ENCODE results near the gene AMOTL1. TPM values are rescaled to one million over a fixed set of nuclear protein-coding genes. Genes with fewer than 3 reads are reported as not detected.
"Not testable (repeated sequence)": the region's sequence is repeated elsewhere in the genome, so short reads cannot be mapped to it uniquely, and the experiment has no call there.

Gene AMOTL1
- total RNA-seq, 1 donor from 2014 or later = 22.6 TPM

DNA sequence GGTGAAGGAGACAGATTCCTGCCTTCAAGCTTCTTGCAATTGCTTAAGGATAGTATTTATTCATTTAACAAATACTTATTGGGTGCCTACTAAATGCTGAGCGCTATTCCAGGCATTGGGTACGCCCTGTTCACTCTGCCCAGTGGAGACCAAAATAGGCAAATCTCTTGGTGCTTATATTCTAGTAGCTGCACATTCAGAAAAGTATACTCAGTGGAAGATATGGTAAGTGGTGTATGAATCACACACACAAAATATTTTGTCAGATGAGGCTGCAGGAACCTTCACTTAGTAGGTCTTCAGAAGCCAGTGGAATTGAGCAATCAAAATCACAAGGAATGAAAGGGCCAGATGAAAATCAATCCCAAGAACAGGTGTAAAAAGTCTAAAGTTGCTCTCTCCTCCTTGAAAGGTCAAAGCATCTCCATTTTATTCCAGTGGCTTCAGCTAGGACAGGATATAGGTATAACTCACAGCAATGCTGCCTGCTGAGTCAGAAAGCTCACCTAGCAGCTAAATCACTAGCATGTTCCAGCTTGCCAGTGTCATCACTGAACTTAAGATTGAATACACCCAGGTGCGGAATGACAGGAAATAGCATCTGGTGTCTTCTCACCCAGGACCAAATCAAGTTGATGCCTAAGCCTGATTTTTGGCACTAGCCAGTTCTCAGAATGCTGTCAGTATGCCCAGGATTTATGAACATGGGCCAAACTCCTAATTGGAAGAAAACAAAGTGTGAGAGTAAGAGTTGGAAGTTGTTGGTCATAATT is 83.9 kb downstream of the AMOTL1 start:
- Histone ChIP-seq H3K4me3 (no peak overlapping the region), H2AFZ (replicated peaks) (no peak overlapping the region), H3K27ac (no peak overlapping the region), H3K4me2 (no peak overlapping the region), H3K27me3 (no peaks in the 10 kb centered on the region), H3K4me1 (no peaks in the 10 kb centered on the region), H3K9ac (no peak overlapping the region), H3K36me3 (no peaks in the 10 kb centered on the region), H4K20me1 (ENCODE audit: low read depth) (no peaks in the 10 kb centered on the region), H3K9me3 (ENCODE audit: low read depth) (no peaks in the 10 kb centered on the region), H3F3A (ENCODE audit: low read depth) (no peaks in the 10 kb centered on the region), H3K79me2 (ENCODE audit: low read depth) (no peaks in the 10 kb centered on the region)
- Mint-ChIP-seq H3K4me1 (peaks cover 13% of the 10 kb centered on the region), H3K36me3 (peaks cover 60% of the 10 kb centered on the region), H3K4me3 (no peak overlapping the region), H3K27ac (no peak overlapping the region), H3K9me3 (no peaks in the 10 kb centered on the region), H3K27me3 (ENCODE audit: insufficient read depth, low read depth) (no peaks in the 10 kb centered on the region)
- DNase-seq (ENCODE audit: low spot score) = no peak
- TF ChIP-seq, protein P1, sequence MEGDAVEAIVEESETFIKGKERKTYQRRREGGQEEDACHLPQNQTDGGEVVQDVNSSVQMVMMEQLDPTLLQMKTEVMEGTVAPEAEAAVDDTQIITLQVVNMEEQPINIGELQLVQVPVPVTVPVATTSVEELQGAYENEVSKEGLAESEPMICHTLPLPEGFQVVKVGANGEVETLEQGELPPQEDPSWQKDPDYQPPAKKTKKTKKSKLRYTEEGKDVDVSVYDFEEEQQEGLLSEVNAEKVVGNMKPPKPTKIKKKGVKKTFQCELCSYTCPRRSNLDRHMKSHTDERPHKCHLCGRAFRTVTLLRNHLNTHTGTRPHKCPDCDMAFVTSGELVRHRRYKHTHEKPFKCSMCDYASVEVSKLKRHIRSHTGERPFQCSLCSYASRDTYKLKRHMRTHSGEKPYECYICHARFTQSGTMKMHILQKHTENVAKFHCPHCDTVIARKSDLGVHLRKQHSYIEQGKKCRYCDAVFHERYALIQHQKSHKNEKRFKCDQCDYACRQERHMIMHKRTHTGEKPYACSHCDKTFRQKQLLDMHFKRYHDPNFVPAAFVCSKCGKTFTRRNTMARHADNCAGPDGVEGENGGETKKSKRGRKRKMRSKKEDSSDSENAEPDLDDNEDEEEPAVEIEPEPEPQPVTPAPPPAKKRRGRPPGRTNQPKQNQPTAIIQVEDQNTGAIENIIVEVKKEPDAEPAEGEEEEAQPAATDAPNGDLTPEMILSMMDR (IDR thresholded peaks at IDR 0.05) = no peak
- no peak for TF ChIP-seq EZH2 (IDR thresholded peaks at IDR 0.05)
- no peak for TF ChIP-seq EZH2phosphoT487 (IDR thresholded peaks at IDR 0.05)

DNA sequence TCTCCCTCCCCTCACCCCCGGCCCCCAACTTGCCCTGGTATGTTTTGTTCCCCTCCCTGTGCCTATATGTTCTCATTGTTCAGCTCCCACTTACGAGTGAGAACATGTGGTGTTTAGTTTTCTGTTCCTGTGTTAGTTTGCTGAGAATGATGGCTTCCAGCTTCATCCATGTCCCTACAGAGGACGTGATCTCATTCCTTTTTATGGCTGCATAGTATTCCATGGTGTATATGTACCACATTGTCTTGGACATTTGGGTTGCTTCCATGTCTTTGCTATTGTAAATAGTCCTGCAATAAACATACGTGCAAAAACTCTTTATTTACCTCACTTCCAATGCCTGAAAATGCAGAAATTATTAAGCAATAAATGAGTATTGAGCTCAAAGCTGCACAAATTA is 85.1 kb downstream of the AMOTL1 start:
- not testable (repeated sequence) for H3K27ac ChIP-seq; H4K20me1 ChIP-seq (ENCODE audit: low read depth); H3K4me3 Mint-ChIP-seq; H3K36me3 ChIP-seq; H3K4me2 ChIP-seq; H3K4me1 ChIP-seq; H3K4me3 ChIP-seq; H3K27me3 Mint-ChIP-seq (ENCODE audit: insufficient read depth, low read depth); DNase-seq (ENCODE audit: low spot score); H3K9me3 ChIP-seq (ENCODE audit: low read depth); H3K9ac ChIP-seq; H3K9me3 Mint-ChIP-seq; H3K27me3 ChIP-seq; H3K27ac Mint-ChIP-seq; H3F3A ChIP-seq (ENCODE audit: low read depth); H3K79me2 ChIP-seq (ENCODE audit: low read depth); H2AFZ ChIP-seq (replicated peaks)
- peaks cover 66% of the 10 kb centered on the region for H3K36me3 Mint-ChIP-seq
- peaks cover 23% of the 10 kb centered on the region for H3K4me1 Mint-ChIP-seq

DNA sequence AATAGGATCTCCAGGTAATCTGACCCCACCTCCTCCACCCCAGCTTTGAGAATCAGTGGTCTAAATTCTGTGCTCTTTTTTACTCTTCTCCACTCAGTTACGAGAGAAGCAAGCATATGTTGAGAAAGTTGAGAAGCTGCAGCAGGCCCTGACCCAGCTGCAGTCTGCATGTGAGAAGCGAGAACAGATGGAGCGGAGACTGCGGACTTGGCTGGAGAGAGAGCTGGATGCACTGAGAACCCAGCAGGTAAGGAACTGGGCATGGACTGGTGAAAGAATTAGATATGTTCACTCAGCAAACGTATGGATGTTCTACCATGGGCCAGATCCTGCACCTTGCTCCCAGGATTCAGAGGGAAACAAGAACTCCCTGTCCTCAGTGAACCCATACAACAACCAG is 85.7 kb downstream of the AMOTL1 start:
- H3K9me3 Mint-ChIP-seq = no peaks in the 10 kb centered on the region
- Histone ChIP-seq H3K27ac (no peak overlapping the region), H4K20me1 (ENCODE audit: low read depth) (peaks cover 12% of the 10 kb centered on the region), H3K9ac (no peak overlapping the region), H3K36me3 (no peaks in the 10 kb centered on the region), H2AFZ (replicated peaks) (no peak overlapping the region), H3K9me3 (ENCODE audit: low read depth) (no peaks in the 10 kb centered on the region), H3K4me3 (no peak overlapping the region), H3K4me1 (peaks cover 9% of the 10 kb centered on the region), H3F3A (ENCODE audit: low read depth) (no peaks in the 10 kb centered on the region), H3K27me3 (no peaks in the 10 kb centered on the region), H3K79me2 (ENCODE audit: low read depth) (no peaks in the 10 kb centered on the region), H3K4me2 (no peak overlapping the region)
- H3K27me3 Mint-ChIP-seq (ENCODE audit: insufficient read depth, low read depth) = no peaks in the 10 kb centered on the region
- H3K27ac Mint-ChIP-seq = no peak overlapping the region
- H3K36me3 Mint-ChIP-seq = peaks cover 67% of the 10 kb centered on the region
- H3K4me3 Mint-ChIP-seq = no peak overlapping the region
- H3K4me1 Mint-ChIP-seq = peaks cover 23% of the 10 kb centered on the region
- no peak for TF ChIP-seq EZH2 (IDR thresholded peaks at IDR 0.05)
- no peak for TF ChIP-seq EZH2phosphoT487 (IDR thresholded peaks at IDR 0.05)
- TF ChIP-seq, protein P1 (IDR thresholded peaks at IDR 0.05) = no peak
- no peak for DNase-seq (ENCODE audit: low spot score)
